HepG2 (cell line): ENCODE results near the gene PDYN. TPM values are rescaled to one million over a fixed set of nuclear protein-coding genes. Genes with fewer than 3 reads are reported as not detected.
A peak's percentile ranks its signal among the peaks of the same experiment; 100 is the strongest.

Source experiments
- HOXA9 ChIP-seq: sonication (generic); formaldehyde crosslinking; IDR thresholded peaks from 2 replicates; pipeline ENCODE4 v1.8.1; 2022; ENCODE audit warnings: missing genetic modification reagents, mild to moderate bottlenecking, moderate library complexity, borderline replicate concordance
- KDM2A ChIP-seq: sonication (generic); formaldehyde crosslinking; IDR thresholded peaks from 2 replicates; pipeline ENCODE4 v1.4.0; 2020; ENCODE audit warnings: low read depth, missing genetic modification reagents, borderline replicate concordance
- KMT2A ChIP-seq: sonication (generic); formaldehyde crosslinking; IDR thresholded peaks from 2 replicates; pipeline ENCODE4 v1.4.0; 2020; ENCODE audit warnings: missing genetic modification reagents
- ZNF333 ChIP-seq: sonication (generic); formaldehyde crosslinking; IDR thresholded peaks from 2 replicates; pipeline ENCODE4 v1.4.0; 2020; ENCODE audit warnings: mild to moderate bottlenecking, missing genetic modification reagents, borderline replicate concordance
- ZNF644 ChIP-seq: IDR thresholded peaks from 2 replicates; pipeline ENCODE4 v1.6.1; 2016; ENCODE audit warnings: low read depth
- polyA plus RNA-seq, 8 experiments: library from polyadenylated mRNA; depleted of rRNA in 3 of 8; stranded (reverse) in 7 of 8; unstranded in 1 of 8; fragments of >200 nt; fragmentation: Illumina TruSeq in 4 of 8; extraction: Trizol in 4 of 8; gene quantifications; 2 replicates each; pipeline versions ENCODE4 v1.2.1 to v1.2.3, GENCODE V29; 2011 to 2016; ENCODE audit warnings: low read depth in 4 of 8, missing spikeins in 1 of 8, mixed read lengths in 1 of 8; ENCODE audit not compliant: insufficient read depth in 1 of 8
- total RNA-seq, 5 experiments: library from RNA; depleted of rRNA; stranded (reverse); fragments of >200 nt; fragmentation: Illumina TruSeq; extraction: Trizol; gene quantifications; 2 replicates each; pipeline ENCODE4 v1.2.3, GENCODE V29; 2016; ENCODE audit warnings: low read depth in 1 of 5
- TF ChIP-seq, protein P1 (sequence below): sonication (generic); formaldehyde crosslinking; IDR thresholded peaks from 2 replicates; pipeline ENCODE4 v1.4.0; 2020; ENCODE audit warnings: mild to moderate bottlenecking, missing genetic modification reagents, borderline replicate concordance
- TF ChIP-seq, protein P2 (sequence below): sonication (generic); formaldehyde crosslinking; IDR thresholded peaks from 2 replicates; pipeline ENCODE4 v1.4.0; 2020; ENCODE audit warnings: missing genetic modification reagents
- TF ChIP-seq, protein P3 (sequence below): sonication (generic); formaldehyde crosslinking; conservative IDR thresholded peaks from 2 replicates; pipeline ENCODE4 v1.4.0; 2020; ENCODE audit warnings: mild to moderate bottlenecking, missing genetic modification reagents, moderate library complexity
- TF ChIP-seq, protein P4 (sequence below): sonication (generic); formaldehyde crosslinking; IDR thresholded peaks from 2 replicates; pipeline ENCODE4 v1.5.1; 2020; ENCODE audit warnings: mild to moderate bottlenecking, missing genetic modification reagents, borderline replicate concordance

PDYN gene
- total and polyA plus RNA-seq, 2 of the 13 experiments (the other 11 are each of a cell fraction or from before 2014, with no cell fraction given), result not detected

DNA sequence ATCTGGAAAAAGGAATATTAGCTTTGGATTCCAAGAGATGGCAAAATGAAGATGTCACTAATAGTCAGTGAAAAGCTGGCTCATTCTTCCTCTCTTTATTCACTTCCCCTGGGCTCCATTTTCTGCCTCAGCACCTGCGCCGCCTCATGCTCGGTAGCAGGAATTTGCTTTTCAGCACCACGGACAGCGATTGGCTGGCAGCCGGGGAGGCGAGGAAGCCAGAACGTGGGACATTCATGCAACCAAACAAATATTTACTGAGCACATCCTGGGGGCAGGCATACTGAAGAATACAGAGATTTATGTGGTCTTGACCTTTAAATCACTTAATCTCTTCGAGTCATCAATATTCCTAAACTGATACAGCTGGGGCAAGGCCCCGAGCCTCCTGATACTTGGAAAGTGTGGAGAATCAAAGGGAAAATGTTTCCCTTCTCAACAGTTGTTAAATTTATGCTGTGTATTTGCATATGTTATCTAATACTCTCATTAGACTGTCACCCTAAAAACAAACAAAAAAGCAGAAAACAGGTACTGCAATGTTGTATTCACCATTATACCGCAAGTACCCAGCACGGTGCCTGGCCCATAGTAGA is 12.1 kb upstream of the PDYN start (continued):
- TF ChIP-seq KDM2A (CRISPR knock-in tag) (peak; percentile 96), ZNF644 (CRISPR knock-in tag) (peak; percentile 91; the same call in 1 of the 2 replicates), HOXA9 (peak; percentile 97), KMT2A (CRISPR knock-in tag) (peak; percentile 77; the same call in 1 of the 2 replicates), ZNF333 (CRISPR knock-in tag) (peak; percentile 99; the same call in 1 of the 2 replicates)
- TF ChIP-seq, protein P1, sequence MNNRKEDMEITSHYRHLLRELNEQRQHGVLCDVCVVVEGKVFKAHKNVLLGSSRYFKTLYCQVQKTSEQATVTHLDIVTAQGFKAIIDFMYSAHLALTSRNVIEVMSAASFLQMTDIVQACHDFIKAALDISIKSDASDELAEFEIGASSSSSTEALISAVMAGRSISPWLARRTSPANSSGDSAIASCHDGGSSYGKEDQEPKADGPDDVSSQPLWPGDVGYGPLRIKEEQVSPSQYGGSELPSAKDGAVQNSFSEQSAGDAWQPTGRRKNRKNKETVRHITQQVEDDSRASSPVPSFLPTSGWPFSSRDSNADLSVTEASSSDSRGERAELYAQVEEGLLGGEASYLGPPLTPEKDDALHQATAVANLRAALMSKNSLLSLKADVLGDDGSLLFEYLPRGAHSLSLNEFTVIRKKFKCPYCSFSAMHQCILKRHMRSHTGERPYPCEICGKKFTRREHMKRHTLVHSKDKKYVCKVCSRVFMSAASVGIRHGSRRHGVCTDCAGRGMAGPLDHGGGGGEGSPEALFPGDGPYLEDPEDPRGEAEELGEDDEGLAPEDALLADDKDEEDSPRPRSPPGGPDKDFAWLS (CRISPR knock-in tag), result no peak
- TF ChIP-seq, protein P2, sequence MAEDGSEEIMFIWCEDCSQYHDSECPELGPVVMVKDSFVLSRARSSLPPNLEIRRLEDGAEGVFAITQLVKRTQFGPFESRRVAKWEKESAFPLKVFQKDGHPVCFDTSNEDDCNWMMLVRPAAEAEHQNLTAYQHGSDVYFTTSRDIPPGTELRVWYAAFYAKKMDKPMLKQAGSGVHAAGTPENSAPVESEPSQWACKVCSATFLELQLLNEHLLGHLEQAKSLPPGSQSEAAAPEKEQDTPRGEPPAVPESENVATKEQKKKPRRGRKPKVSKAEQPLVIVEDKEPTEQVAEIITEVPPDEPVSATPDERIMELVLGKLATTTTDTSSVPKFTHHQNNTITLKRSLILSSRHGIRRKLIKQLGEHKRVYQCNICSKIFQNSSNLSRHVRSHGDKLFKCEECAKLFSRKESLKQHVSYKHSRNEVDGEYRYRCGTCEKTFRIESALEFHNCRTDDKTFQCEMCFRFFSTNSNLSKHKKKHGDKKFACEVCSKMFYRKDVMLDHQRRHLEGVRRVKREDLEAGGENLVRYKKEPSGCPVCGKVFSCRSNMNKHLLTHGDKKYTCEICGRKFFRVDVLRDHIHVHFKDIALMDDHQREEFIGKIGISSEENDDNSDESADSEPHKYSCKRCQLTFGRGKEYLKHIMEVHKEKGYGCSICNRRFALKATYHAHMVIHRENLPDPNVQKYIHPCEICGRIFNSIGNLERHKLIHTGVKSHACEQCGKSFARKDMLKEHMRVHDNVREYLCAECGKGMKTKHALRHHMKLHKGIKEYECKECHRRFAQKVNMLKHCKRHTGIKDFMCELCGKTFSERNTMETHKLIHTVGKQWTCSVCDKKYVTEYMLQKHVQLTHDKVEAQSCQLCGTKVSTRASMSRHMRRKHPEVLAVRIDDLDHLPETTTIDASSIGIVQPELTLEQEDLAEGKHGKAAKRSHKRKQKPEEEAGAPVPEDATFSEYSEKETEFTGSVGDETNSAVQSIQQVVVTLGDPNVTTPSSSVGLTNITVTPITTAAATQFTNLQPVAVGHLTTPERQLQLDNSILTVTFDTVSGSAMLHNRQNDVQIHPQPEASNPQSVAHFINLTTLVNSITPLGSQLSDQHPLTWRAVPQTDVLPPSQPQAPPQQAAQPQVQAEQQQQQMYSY (CRISPR knock-in tag), result peak; percentile 77; the same call in 1 of the 2 replicates
- TF ChIP-seq, protein P3, sequence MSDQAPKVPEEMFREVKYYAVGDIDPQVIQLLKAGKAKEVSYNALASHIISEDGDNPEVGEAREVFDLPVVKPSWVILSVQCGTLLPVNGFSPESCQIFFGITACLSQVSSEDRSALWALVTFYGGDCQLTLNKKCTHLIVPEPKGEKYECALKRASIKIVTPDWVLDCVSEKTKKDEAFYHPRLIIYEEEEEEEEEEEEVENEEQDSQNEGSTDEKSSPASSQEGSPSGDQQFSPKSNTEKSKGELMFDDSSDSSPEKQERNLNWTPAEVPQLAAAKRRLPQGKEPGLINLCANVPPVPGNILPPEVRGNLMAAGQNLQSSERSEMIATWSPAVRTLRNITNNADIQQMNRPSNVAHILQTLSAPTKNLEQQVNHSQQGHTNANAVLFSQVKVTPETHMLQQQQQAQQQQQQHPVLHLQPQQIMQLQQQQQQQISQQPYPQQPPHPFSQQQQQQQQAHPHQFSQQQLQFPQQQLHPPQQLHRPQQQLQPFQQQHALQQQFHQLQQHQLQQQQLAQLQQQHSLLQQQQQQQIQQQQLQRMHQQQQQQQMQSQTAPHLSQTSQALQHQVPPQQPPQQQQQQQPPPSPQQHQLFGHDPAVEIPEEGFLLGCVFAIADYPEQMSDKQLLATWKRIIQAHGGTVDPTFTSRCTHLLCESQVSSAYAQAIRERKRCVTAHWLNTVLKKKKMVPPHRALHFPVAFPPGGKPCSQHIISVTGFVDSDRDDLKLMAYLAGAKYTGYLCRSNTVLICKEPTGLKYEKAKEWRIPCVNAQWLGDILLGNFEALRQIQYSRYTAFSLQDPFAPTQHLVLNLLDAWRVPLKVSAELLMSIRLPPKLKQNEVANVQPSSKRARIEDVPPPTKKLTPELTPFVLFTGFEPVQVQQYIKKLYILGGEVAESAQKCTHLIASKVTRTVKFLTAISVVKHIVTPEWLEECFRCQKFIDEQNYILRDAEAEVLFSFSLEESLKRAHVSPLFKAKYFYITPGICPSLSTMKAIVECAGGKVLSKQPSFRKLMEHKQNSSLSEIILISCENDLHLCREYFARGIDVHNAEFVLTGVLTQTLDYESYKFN (CRISPR knock-in tag), result peak; percentile 64
- TF ChIP-seq, protein P4, sequence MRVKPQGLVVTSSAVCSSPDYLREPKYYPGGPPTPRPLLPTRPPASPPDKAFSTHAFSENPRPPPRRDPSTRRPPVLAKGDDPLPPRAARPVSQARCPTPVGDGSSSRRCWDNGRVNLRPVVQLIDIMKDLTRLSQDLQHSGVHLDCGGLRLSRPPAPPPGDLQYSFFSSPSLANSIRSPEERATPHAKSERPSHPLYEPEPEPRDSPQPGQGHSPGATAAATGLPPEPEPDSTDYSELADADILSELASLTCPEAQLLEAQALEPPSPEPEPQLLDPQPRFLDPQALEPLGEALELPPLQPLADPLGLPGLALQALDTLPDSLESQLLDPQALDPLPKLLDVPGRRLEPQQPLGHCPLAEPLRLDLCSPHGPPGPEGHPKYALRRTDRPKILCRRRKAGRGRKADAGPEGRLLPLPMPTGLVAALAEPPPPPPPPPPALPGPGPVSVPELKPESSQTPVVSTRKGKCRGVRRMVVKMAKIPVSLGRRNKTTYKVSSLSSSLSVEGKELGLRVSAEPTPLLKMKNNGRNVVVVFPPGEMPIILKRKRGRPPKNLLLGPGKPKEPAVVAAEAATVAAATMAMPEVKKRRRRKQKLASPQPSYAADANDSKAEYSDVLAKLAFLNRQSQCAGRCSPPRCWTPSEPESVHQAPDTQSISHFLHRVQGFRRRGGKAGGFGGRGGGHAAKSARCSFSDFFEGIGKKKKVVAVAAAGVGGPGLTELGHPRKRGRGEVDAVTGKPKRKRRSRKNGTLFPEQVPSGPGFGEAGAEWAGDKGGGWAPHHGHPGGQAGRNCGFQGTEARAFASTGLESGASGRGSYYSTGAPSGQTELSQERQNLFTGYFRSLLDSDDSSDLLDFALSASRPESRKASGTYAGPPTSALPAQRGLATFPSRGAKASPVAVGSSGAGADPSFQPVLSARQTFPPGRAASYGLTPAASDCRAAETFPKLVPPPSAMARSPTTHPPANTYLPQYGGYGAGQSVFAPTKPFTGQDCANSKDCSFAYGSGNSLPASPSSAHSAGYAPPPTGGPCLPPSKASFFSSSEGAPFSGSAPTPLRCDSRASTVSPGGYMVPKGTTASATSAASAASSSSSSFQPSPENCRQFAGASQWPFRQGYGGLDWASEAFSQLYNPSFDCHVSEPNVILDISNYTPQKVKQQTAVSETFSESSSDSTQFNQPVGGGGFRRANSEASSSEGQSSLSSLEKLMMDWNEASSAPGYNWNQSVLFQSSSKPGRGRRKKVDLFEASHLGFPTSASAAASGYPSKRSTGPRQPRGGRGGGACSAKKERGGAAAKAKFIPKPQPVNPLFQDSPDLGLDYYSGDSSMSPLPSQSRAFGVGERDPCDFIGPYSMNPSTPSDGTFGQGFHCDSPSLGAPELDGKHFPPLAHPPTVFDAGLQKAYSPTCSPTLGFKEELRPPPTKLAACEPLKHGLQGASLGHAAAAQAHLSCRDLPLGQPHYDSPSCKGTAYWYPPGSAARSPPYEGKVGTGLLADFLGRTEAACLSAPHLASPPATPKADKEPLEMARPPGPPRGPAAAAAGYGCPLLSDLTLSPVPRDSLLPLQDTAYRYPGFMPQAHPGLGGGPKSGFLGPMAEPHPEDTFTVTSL (CRISPR knock-in tag), result peak; percentile 82; the same call in 1 of the 2 replicates
